K562 (cell line): Measurements from ENCODE around the gene DBNL. TPM values are rescaled to one million over a fixed set of nuclear protein-coding genes. Genes with fewer than 3 reads are reported as not detected.

Experiments used
- ATAC-seq: fragments of 200-7000 bp; cut with Tn5 transposase; 3 replicates; pipeline ENCODE4 v1.9.1; 2020; ENCODE audit warnings: moderate library complexity
- BruUV-seq: library from RNA; stranded (reverse); fragments of 400-500 nt; replicated peaks from 2 replicates; lab custom pipeline; 2021; lab: Mats Ljungman, UMichigan
- CTCF ChIA-PET: fragments of 300-600 bp; formaldehyde crosslinking; extraction: SDS; loops from one replicate; lab custom pipeline; 2021; ENCODE audit warnings: low intra/inter-chr PET ratio; lab: Yijun Ruan, JAX
- POLR2A ChIA-PET: fragments of 300-600, 350-650 bp; sonication (Branson Sonifier 250); formaldehyde crosslinking; extraction: SDS; loops from one replicate; lab custom pipeline; 2021; ENCODE audit warnings: antibody characterized with exemption, inconsistent platforms; lab: Yijun Ruan, JAX
- DNase-seq, 4 experiments: peaks; one replicate each; pipeline versions ENCODE4 v3.0.0 to v3.0.0-alpha.2; 2011 to 2018; ENCODE audit warnings: low spot score in 3 of 4, mixed read lengths in 3 of 4; ENCODE audit errors: extremely low read depth in 1 of 4
- FAIRE-seq: peaks from 2 replicates; lab custom pipeline; 2011; peaks lifted over from hg19 to GRCh38; lab: Jason Lieb, UNC
- H2AFZ ChIP-seq: 2 replicates; pipeline ENCODE4 v1.6.0; 2011; ENCODE audit warnings: low read depth, low read length, control low read depth, inconsistent platforms
- H3K27ac ChIP-seq: fragments of 200-600 bp; 3 replicates; pipeline ENCODE4 v1.8.0; 2011; ENCODE audit warnings: low read depth, mild to moderate bottlenecking, control low read depth, inconsistent platforms, low read length, moderate library complexity, mixed read lengths; ENCODE audit errors: extremely low read depth
- H3K27me3 ChIP-seq, 2 experiments: fragments of 300-600 bp in 1 of 2; 2 replicates in 1 of 2; 3 replicates in 1 of 2; pipeline versions ENCODE4 v1.6.0 to v1.8.0; 2011; ENCODE audit warnings: inconsistent platforms in 2 of 2, low read length in 2 of 2, mild to moderate bottlenecking in 1 of 2, mixed read lengths in 1 of 2, moderate library complexity in 1 of 2; ENCODE audit not compliant: control insufficient read depth in 2 of 2, insufficient read depth in 2 of 2
- H3K36me3 ChIP-seq: fragments of 300-600 bp; 3 replicates; pipeline ENCODE4 v1.8.0; 2011; ENCODE audit warnings: mild to moderate bottlenecking, low read length, inconsistent platforms; ENCODE audit not compliant: control insufficient read depth, insufficient read depth
- H3K4me1 ChIP-seq, 2 experiments: fragments of 200-600 bp in 1 of 2; replicated peaks in 1 of 2; 2 replicates in 1 of 2; 3 replicates in 1 of 2; pipeline versions ENCODE4 v1.5.1 to v1.8.0; 2011; ENCODE audit warnings: inconsistent platforms in 2 of 2, low read length in 2 of 2, mild to moderate bottlenecking in 1 of 2, mixed read lengths in 1 of 2, moderate library complexity in 1 of 2; ENCODE audit not compliant: control insufficient read depth in 2 of 2, insufficient read depth in 2 of 2
- H3K4me2 ChIP-seq: 2 replicates; pipeline ENCODE4 v1.6.1; 2011; ENCODE audit warnings: low read length, control low read depth, inconsistent platforms, mixed read lengths; ENCODE audit not compliant: insufficient read depth
- H3K4me3 ChIP-seq: fragments of 200-600 bp; sonication (generic), shearing (Covaris generic); 2 replicates; pipeline ENCODE4 v1.5.1; 2016; ENCODE audit warnings: control low read depth, inconsistent platforms
- H3K79me2 ChIP-seq: fragments of 200-600 bp; 3 replicates; pipeline ENCODE4 v1.8.0; 2011; ENCODE audit warnings: low read length, inconsistent platforms; ENCODE audit not compliant: control insufficient read depth, insufficient read depth
- H3K9ac ChIP-seq, 2 experiments: 2 replicates each; pipeline versions ENCODE4 v1.6.0 to v1.6.1; 2011; ENCODE audit warnings: low read depth in 2 of 2, low read length in 2 of 2, control low read depth in 1 of 2, inconsistent platforms in 1 of 2, mild to moderate bottlenecking in 1 of 2, mixed read lengths in 1 of 2; ENCODE audit not compliant: insufficient read depth in 1 of 2
- H3K9me1 ChIP-seq: one replicate; pipeline ENCODE4 v1.6.0; 2011; ENCODE audit warnings: inconsistent platforms, mild to moderate bottlenecking, low read length, moderate library complexity; ENCODE audit not compliant: control insufficient read depth, insufficient read depth
- H3K9me3 ChIP-seq: replicated peaks from 2 replicates; pipeline ENCODE4 v1.5.1; 2011; ENCODE audit warnings: low read depth, low read length, inconsistent platforms; ENCODE audit not compliant: control insufficient read depth, insufficient read depth
- H4K20me1 ChIP-seq: replicated peaks from 2 replicates; pipeline ENCODE4 v1.6.1; 2011; ENCODE audit warnings: low read length, inconsistent platforms, mixed read lengths; ENCODE audit not compliant: control insufficient read depth, insufficient read depth
- EHMT2 ChIP-seq: fragments of 450-650 bp; IDR thresholded peaks from 2 replicates; pipeline ENCODE4 v1.6.1; 2018; ENCODE audit warnings: antibody characterized with exemption
- MCM3 ChIP-seq: fragments of 450-650 bp; IDR thresholded peaks from 2 replicates; pipeline ENCODE4 v1.6.1; 2016
- PATZ1 ChIP-seq: fragments of 250-450 bp; sonication (Bioruptor Pico); IDR thresholded peaks from 2 replicates; pipeline ENCODE4 v1.5.0; 2020; ENCODE audit warnings: mild to moderate bottlenecking, borderline replicate concordance
- POLR2AphosphoS2 ChIP-seq: IDR thresholded peaks from 2 replicates; pipeline ENCODE4 v1.6.1; 2012; ENCODE audit warnings: low read length, improper control_type of control experiment
- RBBP5 ChIP-seq: fragments of 200-600 bp; sonication (generic); IDR thresholded peaks from 2 replicates; pipeline ENCODE4 v1.6.1; 2012; ENCODE audit warnings: borderline replicate concordance, mild to moderate bottlenecking, low read length, control low read depth, inconsistent platforms; ENCODE audit not compliant: insufficient read depth, poor library complexity, severe bottlenecking
- STAT5B ChIP-seq: fragments of 250-450 bp; sonication (Bioruptor Pico); IDR thresholded peaks from 2 replicates; pipeline ENCODE4 v1.8.0; 2021; ENCODE audit warnings: mild to moderate bottlenecking, inconsistent platforms
- ZFP1 ChIP-seq: fragments of 450-650 bp; formaldehyde crosslinking; IDR thresholded peaks from 2 replicates; pipeline ENCODE4 v1.4.0; 2020; ENCODE audit warnings: mild to moderate bottlenecking, mixed read lengths
- ZNF175 ChIP-seq: fragments of 200-800 bp; sonication (Bioruptor generic); IDR thresholded peaks from 2 replicates; pipeline ENCODE4 v1.6.1; 2016; ENCODE audit warnings: low read depth, mild to moderate bottlenecking, missing genetic modification characterization, missing compliant biosample characterization
- ZNF24 ChIP-seq: fragments of 450-650 bp; IDR thresholded peaks from 2 replicates; pipeline ENCODE4 v1.6.1; 2016
- WGBS: fragments of 100-300 bp; shearing (Covaris generic); methylation state at CpG from one replicate; pipeline ENCODE4 v1.1.6; 2016; ENCODE audit warnings: low coverage, mixed read lengths; ENCODE audit not compliant: insufficient coverage; ENCODE audit errors: missing lambda C conversion rate; 5-methylcytosine and 5-hydroxymethylcytosine counted together
- in situ Hi-C: fragments of 300-500 bp; cut with MboI; formaldehyde crosslinking; loops from 4 replicates; pipeline ENCODE4 v1.15.0; 2018; ENCODE audit warnings: inconsistent platforms, mixed read lengths
- intact Hi-C: fragments of 100-400 bp; cut with micrococcal nuclease; formaldehyde crosslinking; loops from 2 replicates; pipeline ENCODE4 v1.14.2; 2022
- polyA plus RNA-seq, 8 experiments: library from polyadenylated mRNA; depleted of rRNA in 4 of 8; stranded (reverse) in 5 of 8; unstranded in 3 of 8; fragments of >200 nt; fragmentation: Nextera tagmentation in 2 of 8; fragmentation: Illumina TruSeq in 1 of 8; extraction: Ambion mirVana in 2 of 8; extraction: Trizol in 1 of 8; gene quantifications; 2 replicates each; pipeline versions ENCODE4 v1.2.1 to v1.2.3, GENCODE V29; 2011 to 2014; ENCODE audit warnings: inconsistent platforms in 1 of 8, missing spikeins in 1 of 8
- total RNA-seq, 7 experiments: library from RNA; depleted of rRNA in 6 of 7; stranded (reverse); fragments of >200 nt in 6 of 7; fragmentation: Illumina TruSeq in 2 of 7; extraction: Trizol in 2 of 7; gene quantifications; 2 replicates each; pipeline versions ENCODE4 v1.2.1 to v1.2.3, GENCODE V29; 2011 to 2021; ENCODE audit warnings: low replicate concordance in 1 of 7

Gene DBNL
- total and polyA plus RNA-seq, 9 of the 15 experiments (the other 6 are each of a cell fraction or from before 2014, with no cell fraction given), result 1.9 to 65.1 (median 38.9) TPM

GRCh38 chr7:44098092-44099068 is 53.9 kb downstream of the DBNL start (continued):
- TF ChIP-seq ZNF175 (no peak), MCM3 (no peak)

GRCh38 chr7:44099669-44100068 is 55.2 kb downstream of the DBNL start:
- ATAC-seq (no peak), DNase-seq (no peak), FAIRE-seq (no peak)
- Histone ChIP-seq H3K27ac (no peak overlapping the region), H3K27me3 (peaks cover 5 to 13% of the 10 kb centered on the region in 2 experiments; a peak in 4 of 5 replicates), H3K9ac (no peak overlapping the region), H2AFZ (no peak overlapping the region), H3K36me3 (no peaks in the 10 kb centered on the region), H3K4me1 (peaks cover 0 to 28% of the 10 kb centered on the region in 2 experiments; a peak in 4 of 5 replicates), H3K4me3 (no peak overlapping the region), H4K20me1 (no peaks in the 10 kb centered on the region), H3K79me2 (no peaks in the 10 kb centered on the region), H3K9me3 (no peaks in the 10 kb centered on the region), H3K9me1 (no peaks in the 10 kb centered on the region), H3K4me2 (no peak overlapping the region)
- 31% methylated on average over 4 of the region's 4 CpGs for WGBS
- in situ Hi-C loops, result no loop called here
- ChIA-PET CTCF (no interaction called here), POLR2A (interaction anchor here (1.2 to 3.2 kb wide), 3 partner anchors 11 to 23 kb away, joined by 3 to 13 read pairs (median 4); no protein-coding TSS in a partner anchor)
- BruUV-seq, result no TSS peak
- intact Hi-C loops, result no loop called here
- no peak for TF ChIP-seq ZFP1 (CRISPR knock-in tag)
- no peak for TF ChIP-seq RBBP5
- no peak for TF ChIP-seq POLR2AphosphoS2
- TF ChIP-seq PATZ1, result no peak
- no peak for TF ChIP-seq ZNF24
- TF ChIP-seq STAT5B (CRISPR knock-in tag), result no peak
- no peak for TF ChIP-seq EHMT2
